Activated gamma-delta T cell treated with Interleukin-2 at 50 U/mL for 16 hours (primary cell): ENCODE measurements around the gene NRP1.
A peak's percentile ranks its signal among the peaks of the same experiment; 100 is the strongest.
"Not testable (repeated sequence)": the region's sequence is repeated elsewhere in the genome, so short reads cannot be mapped to it uniquely, and the experiment has no call there.

Experiments used
- DNase-seq: peaks from one replicate; pipeline ENCODE4 v3.0.0-alpha.2; 2020

NRP1 gene

DNA sequence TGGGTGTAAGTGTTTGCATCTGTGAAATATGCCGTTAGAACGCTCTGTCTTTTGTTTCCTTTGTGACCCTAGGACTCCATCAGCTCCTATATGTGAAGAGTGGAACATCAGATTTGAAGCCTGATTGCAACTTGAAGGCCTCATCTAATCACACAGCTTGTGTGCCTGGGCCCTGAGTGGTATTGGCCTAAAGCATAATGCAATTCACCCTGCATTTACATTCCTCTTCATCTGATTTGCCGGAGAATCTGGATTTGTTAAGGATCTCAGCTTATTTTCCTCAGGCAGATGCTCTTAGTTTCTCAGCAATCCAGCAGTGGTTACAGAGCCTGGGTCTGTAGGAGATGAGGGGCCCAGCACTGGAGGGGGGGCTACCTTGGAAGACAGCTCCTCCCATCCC, 193.2 kb downstream of the NRP1 start:
- no peak for DNase-seq

DNA sequence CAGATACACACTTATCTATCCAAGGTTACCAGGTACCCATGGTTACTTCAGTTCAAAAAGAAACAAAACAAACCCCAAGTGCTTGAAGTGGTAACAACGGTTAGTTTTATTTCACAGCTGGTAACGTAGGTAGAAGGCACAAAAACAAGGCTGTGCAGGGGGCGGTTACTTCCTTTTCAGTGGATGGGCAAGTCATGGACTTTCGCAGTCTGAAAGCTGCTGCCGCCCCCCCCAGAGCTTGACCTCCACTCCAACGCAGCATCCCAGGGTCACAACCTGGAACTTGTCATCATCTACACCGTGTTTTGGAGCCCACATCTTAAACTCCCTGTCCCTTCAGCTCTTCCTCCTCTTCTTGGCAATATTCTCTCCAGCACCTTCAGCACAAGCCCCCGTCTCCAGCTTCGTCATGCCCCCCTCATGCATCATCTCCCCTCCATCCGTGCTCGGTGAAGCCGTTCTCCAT, 195.3 kb downstream of the NRP1 start:
- DNase-seq = peak; percentile 70

- not testable (repeated sequence) for DNase-seq
Measured at GRCh38 chr10:33138686-33139085, 195.8 kb downstream of the NRP1 start.

- DNase-seq = no peak
Measured at GRCh38 chr10:33137356-33138005, 197.0 kb downstream of the NRP1 start.

DNA sequence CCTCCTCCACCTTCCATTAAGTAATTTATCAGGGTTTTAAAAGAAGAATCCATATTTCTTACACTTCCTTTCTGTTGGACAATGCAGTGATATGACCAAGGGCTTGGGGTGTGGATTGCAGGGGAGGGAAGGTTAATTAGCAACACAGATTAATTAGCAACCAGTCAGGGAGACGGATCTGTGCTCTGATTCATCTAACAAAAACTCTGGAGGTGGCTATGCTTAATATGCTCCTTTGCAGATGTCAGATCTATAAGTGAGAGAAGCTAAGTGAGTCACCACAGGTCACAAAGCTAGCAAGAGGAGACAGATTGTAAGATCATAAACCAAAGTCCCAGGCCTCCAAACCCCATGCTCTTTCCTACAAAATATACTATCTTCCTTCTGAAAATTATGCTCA, 197.7 kb downstream of the NRP1 start:
- DNase-seq = no peak

GRCh38 chr10:33136271-33136670, 198.2 kb downstream of the NRP1 start:
- DNase-seq = no peak

DNA sequence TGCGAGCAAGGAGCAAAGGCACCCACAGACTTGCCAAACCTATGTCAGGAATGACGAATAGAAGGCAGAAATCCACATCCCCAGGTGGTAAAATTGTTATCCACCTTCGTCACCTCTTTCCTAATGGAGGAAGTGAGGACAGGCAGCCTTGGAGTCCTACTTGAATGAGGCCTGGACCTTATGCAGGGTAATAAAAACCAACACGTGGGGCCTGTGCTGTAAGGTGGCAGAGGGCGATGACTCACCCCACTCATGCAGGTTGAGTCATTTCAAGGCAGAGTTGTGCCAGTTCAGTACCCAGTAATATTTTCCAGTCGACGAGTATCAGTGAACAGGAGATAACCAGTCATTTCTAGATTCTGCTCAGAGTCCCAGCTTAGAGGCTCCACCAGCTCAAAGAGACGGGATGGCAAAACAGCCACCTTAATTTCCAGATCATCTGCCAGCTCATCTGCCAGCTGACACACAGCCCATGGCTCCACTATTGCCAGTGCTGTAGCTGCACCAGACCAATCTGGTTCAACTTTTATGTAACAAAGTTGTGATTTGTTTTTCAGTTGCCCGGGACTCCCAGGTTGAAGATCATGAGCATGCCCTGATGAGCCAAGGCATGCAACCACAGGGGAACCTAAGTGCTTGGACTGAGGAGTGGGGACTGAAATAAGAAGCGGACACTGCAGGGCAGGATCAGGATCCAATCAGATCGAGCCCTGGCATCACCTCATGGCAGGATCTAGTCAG, 200.3 kb downstream of the NRP1 start:
- peak; percentile 63 for DNase-seq

GRCh38 chr10:33133557-33133956, 200.9 kb downstream of the NRP1 start:
- no peak for DNase-seq

DNA sequence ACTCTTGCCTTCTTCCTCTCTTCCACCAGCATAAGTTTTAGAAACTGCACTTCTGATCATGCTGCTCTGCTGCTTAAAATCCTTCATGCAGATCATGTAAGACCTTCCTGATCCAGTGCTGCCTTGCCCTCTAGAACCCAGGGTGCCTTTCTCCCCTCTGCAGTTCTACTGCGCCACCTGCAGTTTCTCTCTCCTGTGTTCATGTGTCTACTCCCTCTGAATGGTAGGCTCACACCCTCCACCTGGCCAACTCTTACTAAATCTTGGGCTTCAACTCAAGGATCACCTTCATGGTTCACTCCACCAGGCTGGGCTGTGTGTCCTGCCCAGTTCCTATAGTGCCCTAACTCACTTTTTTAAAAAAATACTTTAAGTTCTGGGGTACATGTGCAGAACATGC, 201.8 kb downstream of the NRP1 start:
- no peak for DNase-seq

DNA sequence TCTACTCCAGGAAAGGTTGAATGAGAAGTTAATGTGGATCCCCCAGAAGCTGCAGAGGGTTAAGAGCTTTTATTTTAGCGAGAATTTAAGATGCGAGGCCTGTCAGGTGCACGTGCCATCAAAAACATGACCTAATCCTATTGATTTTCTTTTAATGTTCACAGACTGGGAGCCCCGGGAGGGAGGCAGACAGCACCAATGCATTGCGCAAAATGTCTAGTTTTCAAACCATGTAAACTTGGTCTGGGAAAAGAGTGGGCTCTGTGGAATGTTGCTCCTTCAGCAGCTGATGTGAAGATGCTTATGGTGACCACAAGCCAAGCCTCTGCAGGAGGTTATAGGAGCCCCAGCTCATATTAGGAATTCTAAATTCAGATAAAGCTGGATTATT, 204.5 kb downstream of the NRP1 start:
- no peak for DNase-seq

DNA sequence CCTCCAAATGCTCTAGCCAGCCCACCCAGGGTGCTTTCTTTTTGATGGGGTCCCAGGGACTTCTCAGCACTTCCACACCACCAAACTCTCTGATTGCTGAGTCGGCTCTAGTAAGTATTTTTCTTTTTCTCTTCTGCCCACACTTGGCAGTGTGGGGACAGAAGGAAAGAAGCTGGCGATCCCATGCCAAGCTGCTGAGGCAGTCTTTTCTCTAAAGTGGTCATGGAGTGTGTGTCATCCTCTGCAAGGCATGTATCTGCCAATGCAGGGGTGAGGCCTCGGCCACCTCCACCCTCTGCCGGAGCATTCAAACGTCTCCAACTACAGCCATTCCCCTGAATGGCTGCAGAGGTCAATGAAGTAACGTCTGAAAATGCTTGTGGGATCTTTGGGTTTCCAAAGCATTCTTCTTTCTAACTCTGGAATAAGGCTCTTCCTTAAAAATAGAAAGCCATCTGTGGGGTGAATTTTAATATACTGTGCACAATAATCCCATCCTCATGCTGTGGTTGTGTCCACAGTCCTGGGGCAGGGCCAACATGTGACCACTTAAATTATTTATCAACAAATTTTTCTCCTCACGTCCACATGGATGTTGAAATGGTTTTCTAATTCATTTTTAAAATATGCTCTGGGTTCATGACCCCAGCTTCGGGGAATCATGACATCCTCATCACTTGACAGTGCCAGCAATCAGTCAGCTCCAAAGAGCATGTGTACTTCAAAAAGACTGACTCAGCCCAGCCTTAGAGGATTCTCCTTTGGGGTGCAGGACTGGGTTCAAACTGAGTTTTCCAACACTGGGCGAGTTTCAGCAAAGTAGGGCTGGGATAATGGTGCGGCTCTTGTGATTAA, 205.1 kb downstream of the NRP1 start:
- DNase-seq = no peak

- no peak for DNase-seq
Measured at GRCh38 chr10:33127622-33128021, 206.8 kb downstream of the NRP1 start.
